Measurements from ENCODE around the gene KIF1A.

The KIF1A gene

DNA sequence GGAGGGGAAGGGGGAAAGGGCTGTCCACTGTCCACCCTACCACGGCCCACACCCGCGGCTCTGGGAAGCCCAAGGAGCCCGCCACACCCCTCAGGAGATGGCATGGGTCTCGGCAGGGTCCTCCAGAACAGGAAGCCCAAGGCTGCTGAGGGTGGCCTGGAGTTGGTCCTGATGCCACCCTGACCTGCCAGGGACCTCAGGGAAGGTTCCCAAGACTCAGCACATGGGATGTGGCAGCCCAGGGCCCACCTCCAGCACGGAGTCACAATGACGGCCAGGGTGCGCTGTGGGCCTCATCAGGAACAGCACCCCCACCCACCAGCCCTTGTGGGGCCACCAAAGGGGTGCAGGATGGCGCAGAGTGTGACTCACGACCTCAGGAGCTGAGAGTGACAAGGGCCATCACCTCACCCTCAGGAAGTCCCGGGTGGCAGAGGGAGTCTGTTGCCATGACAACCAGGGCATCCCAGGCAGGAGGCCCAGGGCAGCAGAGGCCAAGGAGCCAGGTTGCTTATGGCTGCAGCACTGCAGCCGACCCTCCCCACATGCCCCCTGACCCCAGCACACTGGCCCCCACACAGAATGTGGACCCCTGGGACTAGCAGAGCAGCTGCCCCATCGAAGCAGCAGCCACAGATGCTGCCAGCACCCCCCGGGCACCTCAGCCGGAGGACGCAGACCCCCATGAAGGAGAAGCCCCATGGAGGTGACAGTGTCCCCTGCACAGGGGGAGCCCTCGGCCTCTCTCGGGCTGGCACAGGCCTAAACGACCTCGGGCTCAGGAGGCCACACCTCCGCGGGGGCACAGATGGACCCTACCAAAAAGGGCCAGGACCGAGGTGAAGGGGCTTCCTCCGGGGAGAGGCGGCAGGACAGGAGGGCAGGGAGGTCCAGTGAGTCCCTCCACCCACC lies 34.3 kb downstream of the KIF1A start:
- TF ChIP-seq, protein P1, sequence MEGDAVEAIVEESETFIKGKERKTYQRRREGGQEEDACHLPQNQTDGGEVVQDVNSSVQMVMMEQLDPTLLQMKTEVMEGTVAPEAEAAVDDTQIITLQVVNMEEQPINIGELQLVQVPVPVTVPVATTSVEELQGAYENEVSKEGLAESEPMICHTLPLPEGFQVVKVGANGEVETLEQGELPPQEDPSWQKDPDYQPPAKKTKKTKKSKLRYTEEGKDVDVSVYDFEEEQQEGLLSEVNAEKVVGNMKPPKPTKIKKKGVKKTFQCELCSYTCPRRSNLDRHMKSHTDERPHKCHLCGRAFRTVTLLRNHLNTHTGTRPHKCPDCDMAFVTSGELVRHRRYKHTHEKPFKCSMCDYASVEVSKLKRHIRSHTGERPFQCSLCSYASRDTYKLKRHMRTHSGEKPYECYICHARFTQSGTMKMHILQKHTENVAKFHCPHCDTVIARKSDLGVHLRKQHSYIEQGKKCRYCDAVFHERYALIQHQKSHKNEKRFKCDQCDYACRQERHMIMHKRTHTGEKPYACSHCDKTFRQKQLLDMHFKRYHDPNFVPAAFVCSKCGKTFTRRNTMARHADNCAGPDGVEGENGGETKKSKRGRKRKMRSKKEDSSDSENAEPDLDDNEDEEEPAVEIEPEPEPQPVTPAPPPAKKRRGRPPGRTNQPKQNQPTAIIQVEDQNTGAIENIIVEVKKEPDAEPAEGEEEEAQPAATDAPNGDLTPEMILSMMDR (IDR thresholded peaks at IDR 0.05; ENCODE audit: insufficient read depth, low read length, missing control alignments), result no peak
- CTCF ChIA-PET, result no interaction called here
- DNase-seq (ENCODE audit: low read depth, low spot score), result no peak
- no peak overlapping the region for H3K4me3 ChIP-seq (ENCODE audit: low read depth, low read length)
- POLR2A ChIA-PET, result no interaction called here

DNA sequence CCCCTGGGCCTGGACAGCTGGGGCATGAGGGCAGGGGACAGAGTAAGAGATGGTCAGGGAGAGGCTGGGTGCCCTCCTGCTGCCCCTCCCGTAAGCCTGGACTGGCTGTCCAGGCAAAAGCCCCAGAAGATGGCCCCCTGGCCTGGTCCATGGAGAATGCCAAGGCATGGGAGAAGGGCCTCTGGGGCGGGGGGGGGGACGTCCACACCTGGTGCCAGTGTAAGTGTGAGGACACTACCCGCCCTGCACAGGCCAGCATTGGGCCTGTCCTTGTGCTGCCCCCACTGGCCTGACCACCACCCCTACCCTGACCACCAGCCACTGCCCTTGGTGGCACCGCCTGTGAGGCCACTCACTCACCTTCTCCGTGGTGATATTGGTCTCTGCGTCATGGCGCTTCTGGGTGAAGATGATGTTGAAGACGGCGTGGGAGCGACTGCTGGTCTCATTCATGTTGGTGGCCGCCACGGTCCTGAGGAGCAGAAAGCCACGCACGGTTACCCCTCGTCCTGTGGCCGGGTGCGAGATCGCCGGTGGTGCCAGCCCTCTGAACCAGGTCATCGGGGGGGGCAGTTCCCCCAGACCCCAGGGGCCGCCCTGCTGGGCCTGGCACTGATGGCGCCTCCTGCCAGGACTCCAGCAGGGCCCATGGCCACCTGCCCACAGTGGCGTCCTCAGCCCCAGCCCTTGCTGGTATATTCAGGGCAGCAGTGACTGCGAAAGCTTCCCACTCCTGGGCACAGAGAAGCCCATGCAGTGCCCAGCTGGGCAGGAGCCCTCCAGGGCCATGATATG lies 35.2 kb downstream of the KIF1A start:
- CTCF ChIA-PET, result no interaction called here
- POLR2A ChIA-PET, result no interaction called here
- TF ChIP-seq, protein P1 (IDR thresholded peaks at IDR 0.05; ENCODE audit: insufficient read depth, low read length, missing control alignments), result no peak

DNA sequence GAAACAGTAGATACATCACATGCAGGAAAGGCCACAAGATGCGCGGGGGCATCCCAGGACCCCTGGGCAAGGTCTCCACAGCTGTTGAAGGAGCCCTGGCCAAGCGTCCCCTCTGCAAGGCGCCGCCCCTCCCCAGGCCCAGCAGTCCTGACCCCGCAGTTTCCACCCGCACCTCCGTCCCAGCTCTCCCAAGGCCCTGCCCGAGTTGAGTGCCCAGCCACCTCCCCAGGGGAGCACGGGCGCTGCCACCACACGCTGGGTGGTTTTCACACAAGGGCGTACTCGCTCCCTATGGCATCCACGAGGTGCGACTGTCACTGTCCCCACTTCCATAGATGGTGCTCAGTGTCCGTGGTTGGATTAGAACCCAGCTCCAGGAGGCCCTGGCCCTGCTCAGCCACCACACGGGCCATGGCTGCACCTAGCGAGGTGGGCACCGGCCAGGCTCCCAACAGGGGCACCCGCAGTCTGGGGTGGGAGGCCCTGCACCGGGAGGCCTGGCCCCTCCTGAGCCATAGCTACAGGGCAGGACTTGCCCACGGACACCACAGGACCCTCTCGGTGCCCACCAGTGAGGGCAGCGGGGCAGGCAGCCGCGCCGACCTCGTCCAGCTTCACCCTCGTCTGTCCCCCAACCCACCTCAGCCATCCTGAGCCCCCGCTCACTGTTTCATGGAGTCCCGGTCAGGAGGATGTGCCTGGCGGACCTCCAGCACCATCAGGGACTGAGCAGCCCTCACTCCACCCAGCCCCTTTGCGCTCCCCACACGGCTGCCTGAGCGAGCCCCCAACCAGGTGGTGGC lies 36.0 kb downstream of the KIF1A start:
- TF ChIP-seq, protein P1 (IDR thresholded peaks at IDR 0.05; ENCODE audit: insufficient read depth, low read length, missing control alignments), result no peak
- POLR2A ChIA-PET, result no interaction called here
- CTCF ChIA-PET, result no interaction called here
- DNase-seq (ENCODE audit: low read depth, low spot score), result no peak
- no peak overlapping the region for H3K4me3 ChIP-seq (ENCODE audit: low read depth, low read length)

More for the DNA sequence above, 35.2 kb downstream of the KIF1A start:
- no peak for DNase-seq (ENCODE audit: low read depth, low spot score)
- no peak overlapping the region for H3K4me3 ChIP-seq (ENCODE audit: low read depth, low read length)

DNA sequence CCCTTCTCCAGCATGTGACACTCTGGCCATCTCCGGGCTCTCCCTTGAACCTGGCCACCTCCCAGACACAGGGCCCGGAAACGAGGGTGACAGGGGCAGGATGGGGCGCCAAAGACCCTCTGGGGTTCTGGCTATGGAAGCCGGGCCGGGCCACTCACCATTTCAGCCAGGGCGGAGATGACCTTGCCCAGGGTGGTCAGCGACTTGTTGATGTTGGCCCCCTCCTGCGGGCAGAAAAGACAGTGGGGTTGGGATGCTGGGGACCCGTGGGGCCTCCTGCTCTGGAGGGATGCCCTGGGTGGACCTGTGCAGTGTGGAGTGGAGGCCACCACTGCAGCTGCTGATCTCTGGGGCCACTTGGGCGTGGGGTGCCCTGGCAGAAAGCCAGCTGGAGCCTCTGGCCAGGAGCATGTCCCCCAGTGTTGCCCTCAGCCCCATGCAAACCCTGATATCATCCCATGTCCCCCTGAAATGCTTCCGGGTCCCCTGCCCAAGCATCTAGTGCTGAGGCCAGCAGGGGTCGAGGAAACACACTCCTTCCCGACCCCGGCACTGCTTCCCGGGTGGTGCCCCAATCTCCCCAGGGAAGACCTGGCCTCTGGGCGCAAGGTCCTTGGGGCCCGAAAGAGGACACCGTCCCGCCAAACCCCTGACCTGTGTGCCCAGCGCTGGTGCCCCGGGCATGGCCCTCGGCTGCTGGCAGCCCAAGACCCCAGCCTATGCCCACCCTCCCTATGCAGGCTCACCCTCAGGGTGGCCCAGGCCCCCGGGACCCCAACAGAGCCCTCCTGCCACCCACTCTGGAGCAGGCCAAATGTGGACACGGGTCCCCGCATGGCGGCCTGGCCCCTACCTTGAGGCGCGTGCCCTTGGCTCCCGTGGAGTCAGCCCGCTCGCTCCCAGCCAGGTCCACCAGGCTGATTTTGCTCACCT lies 36.9 kb downstream of the KIF1A start:
- ChIA-PET CTCF (no interaction called here), POLR2A (no interaction called here)

DNA sequence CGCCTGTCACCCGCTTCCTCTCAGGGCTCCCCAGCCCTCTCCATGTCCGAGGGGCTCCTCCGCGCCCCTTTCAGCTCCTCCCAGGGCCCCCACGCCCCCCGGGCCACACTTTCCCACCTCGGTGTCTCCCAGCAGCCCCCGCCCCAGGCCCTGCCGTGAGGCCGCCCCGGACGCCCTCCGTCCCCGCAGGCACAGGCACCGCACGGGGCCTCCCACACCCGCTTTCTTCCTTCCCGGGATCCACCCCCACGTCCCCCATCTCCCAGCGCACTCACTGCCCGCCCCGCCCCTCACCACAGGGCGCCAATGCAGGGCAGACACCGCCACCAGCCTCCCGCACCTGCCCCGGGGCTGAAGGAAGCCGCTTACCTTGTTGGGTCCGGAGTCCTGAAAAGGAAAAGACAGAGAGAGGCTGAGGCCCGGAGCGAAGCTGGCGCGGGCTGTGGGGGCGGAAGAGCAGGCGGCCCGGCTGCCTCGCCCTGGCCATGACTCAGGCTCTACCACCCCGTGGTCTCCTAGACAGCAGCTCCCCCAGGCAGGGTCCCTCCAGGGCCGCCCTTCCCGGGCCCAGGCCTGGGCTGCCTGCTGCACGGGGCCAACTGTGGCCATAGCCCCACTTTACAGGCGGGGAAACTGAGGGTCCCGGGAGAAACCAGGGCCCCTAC lies 37.7 kb downstream of the KIF1A start:
- ChIA-PET CTCF (no interaction called here), POLR2A (no interaction called here)
- TF ChIP-seq, protein P1 (IDR thresholded peaks at IDR 0.05; ENCODE audit: insufficient read depth, low read length, missing control alignments), result no peak
- no peak overlapping the region for H3K4me3 ChIP-seq (ENCODE audit: low read depth, low read length)
- no peak for DNase-seq (ENCODE audit: low read depth, low spot score)

More for the DNA sequence above, 36.9 kb downstream of the KIF1A start:
- DNase-seq (ENCODE audit: low read depth, low spot score), result no peak
- H3K4me3 ChIP-seq (ENCODE audit: low read depth, low read length), result no peak overlapping the region
- TF ChIP-seq, protein P1 (IDR thresholded peaks at IDR 0.05; ENCODE audit: insufficient read depth, low read length, missing control alignments), result no peak
